Left lung (tissue), 10 donors: ENCODE results near the gene GLIS1. TPM values are rescaled to one million over a fixed set of nuclear protein-coding genes. Genes with fewer than 3 reads are reported as not detected.

Source experiments
- ATAC-seq: fragments of 200-7000 bp; cut with Tn5 transposase; one replicate; pipeline ENCODE4 v1.9.1; 2020; ENCODE audit warnings: moderate library complexity
- DNase-seq, 4 donors: peaks; one replicate each; pipeline ENCODE4 v3.0.0-alpha.2; 2013 to 2020
- H3K27ac ChIP-seq, 2 donors: fragments of 200-600 bp; sonication (generic) in 1 of 2; one replicate each; pipeline versions ENCODE4 v1.5.0 to v1.8.0; 2020 to 2021
- H3K27me3 ChIP-seq, 2 donors: fragments of 200-600 bp; sonication (generic) in 1 of 2; one replicate each; pipeline versions ENCODE4 v1.5.0 to v1.8.0; 2020 to 2021
- H3K36me3 ChIP-seq, 2 donors: fragments of 200-600 bp; sonication (generic) in 1 of 2; one replicate each; pipeline versions ENCODE4 v1.5.0 to v1.8.0; 2020 to 2021
- H3K4me1 ChIP-seq, 2 donors: fragments of 200-600 bp; one replicate each; pipeline ENCODE4 v1.8.0; 2021
- H3K4me3 ChIP-seq, 2 donors: fragments of 200-600 bp; sonication (generic) in 1 of 2; one replicate each; pipeline versions ENCODE4 v1.5.0 to v1.8.0; 2020 to 2021; ENCODE audit warnings: mild to moderate bottlenecking in 1 of 2
- H3K9me3 ChIP-seq, 2 donors: fragments of 200-600 bp; sonication (generic) in 1 of 2; one replicate each; pipeline versions ENCODE4 v1.5.0 to v1.8.0; 2020 to 2021
- intact Hi-C, 2 donors: fragments of 100-400 bp; cut with DNase I; formaldehyde crosslinking; loops; one replicate each; pipeline versions ENCODE4 v1.11.2 to v1.14.2; 2022
- polyA plus RNA-seq, 6 donors: library from polyadenylated mRNA; unstranded; fragments of 120-200 nt; gene quantifications; one replicate each; pipeline ENCODE4 v1.2.1, GENCODE V29; 2013; ENCODE audit not compliant: insufficient read length in 6 of 6
- total RNA-seq, 2 donors: library from RNA; stranded (reverse); fragmentation: NEBNext Ultra II Directional; extraction: Animal tissue kit (Norgen Biotek cat#: 25700); gene quantifications; one replicate each; pipeline ENCODE4 v1.2.1, GENCODE V29; 2021
- TF ChIP-seq, protein P1 (sequence below), 2 donors: fragments of 200-600 bp; sonication (generic) in 1 of 2; IDR thresholded peaks; one replicate each; pipeline versions ENCODE4 v1.5.0 to v1.8.0; 2021; ENCODE audit warnings: antibody characterized with exemption in 2 of 2
- donor health status: DM: no; HTN: yes; CAD: no.
- donor health status: DM: no; HTN: no; CAD: no.

The GLIS1 gene
- total and polyA plus RNA-seq, 8 donors: 0.06 to 0.16 (median 0.12) TPM; not detected in 4

- no peaks in the 10 kb centered on the region for H3K9me3 ChIP-seq
- no peak for ATAC-seq
- no peaks in the 10 kb centered on the region for H3K36me3 ChIP-seq
- intact Hi-C loops: no loop called here
- TF ChIP-seq, protein P1, sequence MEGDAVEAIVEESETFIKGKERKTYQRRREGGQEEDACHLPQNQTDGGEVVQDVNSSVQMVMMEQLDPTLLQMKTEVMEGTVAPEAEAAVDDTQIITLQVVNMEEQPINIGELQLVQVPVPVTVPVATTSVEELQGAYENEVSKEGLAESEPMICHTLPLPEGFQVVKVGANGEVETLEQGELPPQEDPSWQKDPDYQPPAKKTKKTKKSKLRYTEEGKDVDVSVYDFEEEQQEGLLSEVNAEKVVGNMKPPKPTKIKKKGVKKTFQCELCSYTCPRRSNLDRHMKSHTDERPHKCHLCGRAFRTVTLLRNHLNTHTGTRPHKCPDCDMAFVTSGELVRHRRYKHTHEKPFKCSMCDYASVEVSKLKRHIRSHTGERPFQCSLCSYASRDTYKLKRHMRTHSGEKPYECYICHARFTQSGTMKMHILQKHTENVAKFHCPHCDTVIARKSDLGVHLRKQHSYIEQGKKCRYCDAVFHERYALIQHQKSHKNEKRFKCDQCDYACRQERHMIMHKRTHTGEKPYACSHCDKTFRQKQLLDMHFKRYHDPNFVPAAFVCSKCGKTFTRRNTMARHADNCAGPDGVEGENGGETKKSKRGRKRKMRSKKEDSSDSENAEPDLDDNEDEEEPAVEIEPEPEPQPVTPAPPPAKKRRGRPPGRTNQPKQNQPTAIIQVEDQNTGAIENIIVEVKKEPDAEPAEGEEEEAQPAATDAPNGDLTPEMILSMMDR (IDR thresholded peaks at IDR 0.05): no peak
- no peaks in the 10 kb centered on the region for H3K27me3 ChIP-seq
- H3K4me3 ChIP-seq: no peak overlapping the region
- H3K27ac ChIP-seq: no peak overlapping the region
- no peaks in the 10 kb centered on the region for H3K4me1 ChIP-seq
- DNase-seq: peak in 1 of 4 donors; percentile 35
Measured at GRCh38 chr1:53521924-53522552, 216.9 kb downstream of the GLIS1 start.

DNA sequence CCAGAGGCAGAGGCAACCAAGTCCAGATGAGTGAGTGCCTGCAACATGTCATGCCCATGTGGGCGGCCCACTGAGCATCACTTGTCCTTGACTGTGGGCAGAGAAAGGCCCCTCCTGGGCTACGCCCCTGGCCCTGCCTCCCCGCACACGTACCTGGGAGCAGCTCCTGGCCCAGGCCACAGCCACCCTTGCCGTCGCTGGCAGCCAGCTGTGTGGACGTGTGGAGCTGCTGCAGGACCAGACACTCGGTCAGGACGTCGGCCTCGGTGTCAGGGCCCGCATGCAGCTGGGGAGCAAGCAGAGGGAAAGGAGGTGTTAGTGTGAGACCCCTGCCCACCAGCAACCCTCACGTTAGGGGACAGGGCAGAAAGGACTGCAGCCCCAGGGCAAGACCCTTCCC is 218.5 kb downstream of the GLIS1 start:
- intact Hi-C loops: no loop called here
- no peaks in the 10 kb centered on the region for H3K9me3 ChIP-seq
- H3K36me3 ChIP-seq: no peaks in the 10 kb centered on the region
- DNase-seq: no peak
- no peak for ATAC-seq
- H3K4me1 ChIP-seq: no peaks in the 10 kb centered on the region
- no peak overlapping the region for H3K4me3 ChIP-seq
- H3K27me3 ChIP-seq: no peaks in the 10 kb centered on the region
- TF ChIP-seq, protein P1 (IDR thresholded peaks at IDR 0.05): no peak
- H3K27ac ChIP-seq: no peak overlapping the region

GRCh38 chr1:53519421-53519820 is 219.5 kb downstream of the GLIS1 start:
- no peaks in the 10 kb centered on the region for H3K9me3 ChIP-seq
- intact Hi-C loops: no loop called here
- no peaks in the 10 kb centered on the region for H3K36me3 ChIP-seq
- no peak overlapping the region for H3K27ac ChIP-seq
- no peaks in the 10 kb centered on the region for H3K4me1 ChIP-seq
- H3K4me3 ChIP-seq: no peak overlapping the region
- DNase-seq (no peak), ATAC-seq (no peak)
- no peaks in the 10 kb centered on the region for H3K27me3 ChIP-seq
- TF ChIP-seq, protein P1 (IDR thresholded peaks at IDR 0.05): no peak

GRCh38 chr1:53518775-53519174 is 220.2 kb downstream of the GLIS1 start:
- no peak for ATAC-seq
- TF ChIP-seq, protein P1 (IDR thresholded peaks at IDR 0.05): no peak
- Histone ChIP-seq H3K4me1 (no peaks in the 10 kb centered on the region), H3K27ac (no peak overlapping the region), H3K36me3 (no peaks in the 10 kb centered on the region), H3K4me3 (no peak overlapping the region), H3K27me3 (no peaks in the 10 kb centered on the region), H3K9me3 (no peaks in the 10 kb centered on the region)
- intact Hi-C loops: no loop called here
- DNase-seq: no peak

DNA sequence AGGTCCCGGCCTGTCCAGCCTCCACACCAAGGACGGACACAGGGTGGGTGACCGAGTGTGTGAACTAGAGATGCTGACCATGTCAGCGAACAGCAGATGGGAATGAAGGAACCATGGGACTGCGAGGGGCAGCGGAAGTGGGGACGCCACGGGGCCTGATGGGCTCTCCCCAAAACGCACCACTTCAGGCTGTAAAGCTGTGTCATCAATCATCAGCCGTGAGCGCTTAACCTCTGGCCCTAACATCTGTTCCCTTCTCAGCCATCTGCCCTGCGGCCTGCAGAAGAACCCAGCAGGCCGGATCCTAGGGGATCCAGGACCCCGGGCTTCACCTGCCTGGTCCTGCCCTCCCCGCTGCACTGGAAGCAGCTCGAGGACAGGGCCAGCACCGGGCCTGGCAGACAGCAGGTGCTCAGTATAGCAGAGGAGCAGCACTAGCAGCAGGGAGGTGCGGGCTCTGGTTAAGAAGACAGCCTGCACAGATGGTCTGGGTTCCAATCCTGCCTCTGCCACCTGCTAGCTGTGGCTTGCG is 221.1 kb downstream of the GLIS1 start:
- intact Hi-C loops: no loop called here
- TF ChIP-seq, protein P1 (IDR thresholded peaks at IDR 0.05): no peak
- Histone ChIP-seq H3K4me1 (no peaks in the 10 kb centered on the region), H3K4me3 (no peak overlapping the region), H3K36me3 (no peaks in the 10 kb centered on the region), H3K27me3 (no peaks in the 10 kb centered on the region), H3K27ac (no peak overlapping the region), H3K9me3 (no peaks in the 10 kb centered on the region)
- ATAC-seq: no peak
- no peak for DNase-seq
